Trophoblast cell (in vitro differentiated cells and primary cell): ENCODE data around the gene CTPS2.

Source experiments
- DNase-seq, 2 donors: peaks; one replicate each; pipeline ENCODE4 v3.0.0-alpha.2; 2016
- H2AFZ ChIP-seq: 2 replicates; pipeline ENCODE4 v1.6.1; 2013; ENCODE audit warnings: low read length, moderate library complexity, mild to moderate bottlenecking; ENCODE audit not compliant: insufficient read depth, poor library complexity
- H2AK5ac ChIP-seq: 2 replicates; pipeline ENCODE4 v1.6.1; 2013; ENCODE audit warnings: mild to moderate bottlenecking, low read length
- H2BK120ac ChIP-seq: 2 replicates; pipeline ENCODE4 v1.6.1; 2013; ENCODE audit warnings: low read length, mild to moderate bottlenecking, moderate library complexity; ENCODE audit not compliant: insufficient read depth, poor library complexity
- H2BK12ac ChIP-seq: 2 replicates; pipeline ENCODE4 v1.6.1; 2013; ENCODE audit warnings: mild to moderate bottlenecking, low read length, moderate library complexity
- H2BK5ac ChIP-seq: 2 replicates; pipeline ENCODE4 v1.6.1; 2013; ENCODE audit warnings: low read length, low read depth, moderate library complexity, mild to moderate bottlenecking; ENCODE audit not compliant: poor library complexity
- H3K14ac ChIP-seq: 2 replicates; pipeline ENCODE4 v1.6.1; 2013; ENCODE audit warnings: mild to moderate bottlenecking, low read length
- H3K18ac ChIP-seq: 2 replicates; pipeline ENCODE4 v1.6.1; 2013; ENCODE audit warnings: mild to moderate bottlenecking, low read length
- H3K23ac ChIP-seq: 2 replicates; pipeline ENCODE4 v1.6.1; 2013; ENCODE audit warnings: low read length
- H3K27ac ChIP-seq: 2 replicates; pipeline ENCODE4 v1.5.1; 2013; ENCODE audit warnings: low read depth, mild to moderate bottlenecking, inconsistent platforms, low read length, moderate library complexity
- H3K27me3 ChIP-seq: 2 replicates; pipeline ENCODE4 v1.6.1; 2013; ENCODE audit warnings: inconsistent platforms, mild to moderate bottlenecking, low read length, moderate library complexity; ENCODE audit not compliant: insufficient read depth
- H3K36me3 ChIP-seq, 2 experiments: 1 replicate in 1 of 2; 2 replicates in 1 of 2; pipeline ENCODE4 v1.6.1; 2013; ENCODE audit warnings: low read length in 2 of 2, mild to moderate bottlenecking in 2 of 2, moderate library complexity in 1 of 2; ENCODE audit not compliant: insufficient read depth in 2 of 2, control insufficient read depth in 1 of 2
- H3K4ac ChIP-seq: 2 replicates; pipeline ENCODE4 v1.6.1; 2013; ENCODE audit warnings: low read depth, mild to moderate bottlenecking, low read length, moderate library complexity
- H3K4me1 ChIP-seq, 2 experiments: 1 replicate in 1 of 2; 2 replicates in 1 of 2; pipeline ENCODE4 v1.6.1; 2013; ENCODE audit warnings: low read length in 2 of 2, mild to moderate bottlenecking in 2 of 2, moderate library complexity in 1 of 2; ENCODE audit not compliant: insufficient read depth in 2 of 2, control insufficient read depth in 1 of 2
- H3K4me2 ChIP-seq: 2 replicates; pipeline ENCODE4 v1.6.1; 2013; ENCODE audit warnings: inconsistent platforms, mild to moderate bottlenecking, low read length, moderate library complexity
- H3K4me3 ChIP-seq: 2 replicates; pipeline ENCODE4 v1.5.1; 2013; ENCODE audit warnings: mild to moderate bottlenecking, low read depth, low read length, inconsistent platforms
- H3K79me1 ChIP-seq: one replicate; pipeline ENCODE4 v1.6.1; 2013; ENCODE audit warnings: low read length
- H3K79me2 ChIP-seq: 2 replicates; pipeline ENCODE4 v1.6.1; 2013; ENCODE audit warnings: low read length, mild to moderate bottlenecking; ENCODE audit not compliant: control insufficient read depth, insufficient read depth, poor library complexity
- H3K9ac ChIP-seq: 2 replicates; pipeline ENCODE4 v1.6.1; 2013; ENCODE audit warnings: mild to moderate bottlenecking, low read length
- H3K9me3 ChIP-seq: 2 replicates; pipeline ENCODE4 v1.6.1; 2013; ENCODE audit warnings: low read depth, mild to moderate bottlenecking, control low read depth, inconsistent platforms, low read length; ENCODE audit not compliant: insufficient read depth
- H4K12ac ChIP-seq: 2 replicates; pipeline ENCODE4 v1.6.1; 2013; ENCODE audit warnings: low read depth, mild to moderate bottlenecking, low read length, moderate library complexity
- H4K8ac ChIP-seq: 2 replicates; pipeline ENCODE4 v1.6.1; 2013; ENCODE audit warnings: low read depth, mild to moderate bottlenecking, low read length, moderate library complexity
- H4K91ac ChIP-seq: one replicate; pipeline ENCODE4 v1.6.1; 2013; ENCODE audit warnings: low read depth, mild to moderate bottlenecking, low read length, moderate library complexity
- WGBS: extraction: QIAGEN DNeasy Blood & Tissue Kit; methylation state at CpG from one replicate; pipeline ENCODE4 v1.1.7; 2013; ENCODE audit warnings: missing lambda C conversion rate; ENCODE audit not compliant: insufficient read length, insufficient coverage; ENCODE audit errors: extremely low coverage; 5-methylcytosine and 5-hydroxymethylcytosine counted together

Gene CTPS2

GRCh38 chrX:16653424-16653823 is 59.0 kb downstream of the CTPS2 start:
- no peak overlapping the region for H4K91ac ChIP-seq
- H3K4ac ChIP-seq = no peak overlapping the region
- no peaks in the 10 kb centered on the region for H3K9me3 ChIP-seq
- no peak overlapping the region for H2AFZ ChIP-seq
- no peak overlapping the region for H3K4me2 ChIP-seq
- no peak overlapping the region for H2BK120ac ChIP-seq
- H3K27ac ChIP-seq = no peak overlapping the region
- no peak overlapping the region for H3K4me3 ChIP-seq
- H2BK5ac ChIP-seq = no peak overlapping the region
- no peak overlapping the region for H4K8ac ChIP-seq
- H2BK12ac ChIP-seq = no peak overlapping the region
- H3K14ac ChIP-seq = no peak overlapping the region
- H3K9ac ChIP-seq = no peak overlapping the region
- no CpG with 5 or more reads among the region's 7 CpGs for WGBS
- DNase-seq = no peak
- H4K12ac ChIP-seq = no peak overlapping the region
- H2AK5ac ChIP-seq = no peak overlapping the region
- H3K79me1 ChIP-seq = no peaks in the 10 kb centered on the region
- H3K36me3 ChIP-seq = peaks cover 0 to 4% of the 10 kb centered on the region in 2 experiments
- no peaks in the 10 kb centered on the region for H3K79me2 ChIP-seq
- H3K4me1 ChIP-seq = no peaks in the 10 kb centered on the region
- no peak overlapping the region for H3K18ac ChIP-seq
- no peaks in the 10 kb centered on the region for H3K27me3 ChIP-seq
- no peak overlapping the region for H3K23ac ChIP-seq

- no peak overlapping the region for H3K4me2 ChIP-seq
- no peaks in the 10 kb centered on the region for H3K9me3 ChIP-seq
- no peak overlapping the region for H3K27ac ChIP-seq
- no peak overlapping the region for H2AK5ac ChIP-seq
- H2AFZ ChIP-seq = no peak overlapping the region
- H3K23ac ChIP-seq = no peak overlapping the region
- H3K79me1 ChIP-seq = no peaks in the 10 kb centered on the region
- no peak overlapping the region for H3K9ac ChIP-seq
- H4K91ac ChIP-seq = no peak overlapping the region
- H3K4ac ChIP-seq = no peak overlapping the region
- H3K27me3 ChIP-seq = no peaks in the 10 kb centered on the region
- no peak overlapping the region for H4K8ac ChIP-seq
- H3K79me2 ChIP-seq = no peaks in the 10 kb centered on the region
- no peak overlapping the region for H4K12ac ChIP-seq
- no peak overlapping the region for H3K18ac ChIP-seq
- WGBS = no CpG with 5 or more reads among the region's 4 CpGs
- H2BK12ac ChIP-seq = no peak overlapping the region
- DNase-seq = no peak
- no peaks in the 10 kb centered on the region for H3K4me1 ChIP-seq
- no peak overlapping the region for H2BK5ac ChIP-seq
- H2BK120ac ChIP-seq = no peak overlapping the region
- peaks cover 0 to 4% of the 10 kb centered on the region in 2 experiments for H3K36me3 ChIP-seq
- H3K4me3 ChIP-seq = no peak overlapping the region
- no peak overlapping the region for H3K14ac ChIP-seq
Measured at GRCh38 chrX:16651391-16652024, 61.0 kb downstream of the CTPS2 start.

- Histone ChIP-seq H3K4me3 (no peak within 1 kb of the TSS), H2AK5ac (no peak within 1 kb of the TSS), H2BK5ac (no peak within 1 kb of the TSS), H3K4me2 (no peak within 1 kb of the TSS), H4K91ac (no peak within 1 kb of the TSS), H3K27me3 (no peaks in the 10 kb centered on the region), H3K9me3 (no peaks in the 10 kb centered on the region), H3K18ac (no peak within 1 kb of the TSS), H2BK120ac (no peak within 1 kb of the TSS), H4K8ac (no peak within 1 kb of the TSS), H3K79me2 (no peaks in the 10 kb centered on the region), H4K12ac (no peak within 1 kb of the TSS), H2AFZ (no peak within 1 kb of the TSS), H3K4ac (no peak within 1 kb of the TSS), H3K36me3 (peaks cover 0 to 7% of the 10 kb centered on the region in 2 experiments), H3K4me1 (no peaks in the 10 kb centered on the region), H3K79me1 (no peaks in the 10 kb centered on the region), H2BK12ac (no peak within 1 kb of the TSS), H3K27ac (no peak within 1 kb of the TSS), H3K23ac (no peak within 1 kb of the TSS), H3K9ac (no peak within 1 kb of the TSS), H3K14ac (no peak within 1 kb of the TSS)
- no peak for DNase-seq
- WGBS = no CpG with 5 or more reads among the region's 4 CpGs
Measured at GRCh38 chrX:16649858-16650257, 62.6 kb downstream of the CTPS2 start, which contains the start of gene S100G. S100G (plus strand) TSS chrX:16650158; CDS start chrX:16651007, 849 bp downstream.

DNA sequence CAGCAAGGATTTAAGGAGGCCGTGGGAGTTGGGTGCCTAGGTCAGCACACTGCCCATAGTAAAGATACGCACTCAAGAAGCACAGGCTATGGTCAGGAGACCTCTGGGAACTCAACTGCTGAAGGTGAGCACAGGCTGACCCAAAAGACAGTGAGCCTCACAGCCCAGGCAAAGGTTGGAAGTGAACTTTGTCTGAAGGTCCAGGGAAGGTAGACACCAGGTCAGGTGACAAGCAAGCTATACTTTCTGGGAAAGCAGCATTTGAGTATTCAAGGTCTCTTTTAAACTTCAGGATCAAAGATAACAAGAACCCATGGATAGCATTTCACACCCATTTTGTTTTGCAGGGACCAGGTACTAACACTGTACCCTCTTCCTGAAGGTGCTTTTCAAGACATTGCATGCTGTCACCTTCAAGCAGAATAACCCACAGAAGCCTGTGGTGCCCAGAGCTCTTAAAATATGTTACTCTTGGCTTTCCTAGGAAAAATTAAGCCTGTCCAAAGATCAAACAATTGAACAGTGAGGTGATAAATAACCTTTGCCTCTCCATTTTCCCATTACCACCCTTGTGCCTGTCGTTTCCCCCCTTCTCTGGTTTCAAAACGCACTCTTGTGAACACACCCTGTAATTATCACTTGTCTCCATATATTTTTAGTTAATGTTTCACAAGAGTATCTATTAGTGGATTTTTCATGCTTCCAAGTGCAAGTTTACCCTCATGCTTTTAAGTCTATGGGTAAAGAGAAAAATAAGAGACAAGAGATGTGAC is 65.9 kb downstream of the CTPS2 start:
- H2BK12ac ChIP-seq = no peak overlapping the region
- H3K27me3 ChIP-seq = no peaks in the 10 kb centered on the region
- H3K9ac ChIP-seq = no peak overlapping the region
- no peaks in the 10 kb centered on the region for H3K4me1 ChIP-seq
- H2BK120ac ChIP-seq = no peak overlapping the region
- no peak overlapping the region for H4K12ac ChIP-seq
- H2BK5ac ChIP-seq = no peak overlapping the region
- H3K27ac ChIP-seq = no peak overlapping the region
- no peak overlapping the region for H4K91ac ChIP-seq
- no peaks in the 10 kb centered on the region for H3K79me2 ChIP-seq
- peaks cover 0 to 8% of the 10 kb centered on the region in 2 experiments for H3K36me3 ChIP-seq
- H3K4ac ChIP-seq = no peak overlapping the region
- no peak overlapping the region for H3K18ac ChIP-seq
- DNase-seq = no peak
- no peaks in the 10 kb centered on the region for H3K79me1 ChIP-seq
- no peak overlapping the region for H3K4me3 ChIP-seq
- no CpG with 5 or more reads among the region's 4 CpGs for WGBS
- H3K9me3 ChIP-seq = no peaks in the 10 kb centered on the region
- H3K23ac ChIP-seq = no peak overlapping the region
- no peak overlapping the region for H3K14ac ChIP-seq
- H2AK5ac ChIP-seq = no peak overlapping the region
- H3K4me2 ChIP-seq = no peak overlapping the region
- no peak overlapping the region for H4K8ac ChIP-seq
- H2AFZ ChIP-seq = no peak overlapping the region
